ENCODE measurements around the gene CST6. TPM values are rescaled to one million over a fixed set of nuclear protein-coding genes. Genes with fewer than 3 reads are reported as not detected.

Gene CST6
- not detected in 2 replicates for total RNA-seq

GRCh38 chr11:66011785-66012303 lies at the start of gene CST6:
TSS of gene CST6 (plus strand) at chr11:66012008. CDS start at chr11:66012045, 37 bp downstream.

GRCh38 chr11:66001942-66002647 lies 9.7 kb upstream of the CST6 start, which contains the start of the genes BANF1 and EIF1AD:
TSS of gene BANF1 (plus strand) at chr11:66002503. CDS start at chr11:66003251, 748 bp downstream.
TSS of gene EIF1AD (minus strand) at chr11:66002157. CDS start at chr11:66000389, 1,768 bp downstream.

GRCh38 chr11:66026017-66026529 lies 14.3 kb downstream of the CST6 start, which contains the start of gene CATSPER1:
TSS of gene CATSPER1 (minus strand) at chr11:66026479. CDS start at chr11:66026379, 100 bp downstream.

GRCh38 chr11:66048547-66049323 lies 36.9 kb downstream of the CST6 start, which contains the start of gene GAL3ST3:
TSS of gene GAL3ST3 (minus strand) at chr11:66049161. CDS start at chr11:66045415, 3,746 bp downstream.

GRCh38 chr11:66051766-66052663 lies 40.2 kb downstream of the CST6 start, which contains the start of gene SF3B2:
TSS of gene SF3B2 (plus strand) at chr11:66052364. CDS start at chr11:66052385, 21 bp downstream.

Other genes starting within 250 kb of the CST6 start
- 6.5 and 8.0 TPM in 2 replicates for gene AP5B1, start 231.0 kb upstream of the CST6 start, total RNA-seq
- not detected in 2 replicates for gene OVOL1, start 224.9 kb upstream of the CST6 start, total RNA-seq
- gene SNX32, start 178.0 kb upstream of the CST6 start, total RNA-seq = 0.44 and 0.75 TPM in 2 replicates
- gene CFL1, start 153.8 kb upstream of the CST6 start, total RNA-seq = 904 and 1,254 TPM in 2 replicates
- gene MUS81, start 151.6 kb upstream of the CST6 start, total RNA-seq = 61.0 and 61.1 TPM in 2 replicates
- 37.7 and 62.2 TPM in 2 replicates for gene EFEMP2, start 139.2 kb upstream of the CST6 start, total RNA-seq
- gene CTSW, start 132.2 kb upstream of the CST6 start, total RNA-seq = 0.12 TPM in 1 of 2 replicates, not detected in the other
- 185 and 189 TPM in 2 replicates for gene FIBP, start 123.5 kb upstream of the CST6 start, total RNA-seq
- gene CCDC85B, start 121.3 kb upstream of the CST6 start, total RNA-seq = 93.9 and 99.7 TPM in 2 replicates
- 21.4 and 63.9 TPM in 2 replicates for gene FOSL1, start 111.6 kb upstream of the CST6 start, total RNA-seq
- 28.2 and 37.5 TPM in 2 replicates for gene C11orf68, start 92.9 kb upstream of the CST6 start, total RNA-seq
- 313 and 580 TPM in 2 replicates for gene DRAP1, start 92.6 kb upstream of the CST6 start, total RNA-seq
- 0.11 and 0.37 TPM in 2 replicates for gene TSGA10IP, start 66.5 kb upstream of the CST6 start, total RNA-seq
- 66.6 and 68.2 TPM in 2 replicates for gene SART1, start 50.3 kb upstream of the CST6 start, total RNA-seq
- gene EIF1AD, start 9.9 kb upstream of the CST6 start, total RNA-seq = 31.2 and 42.6 TPM in 2 replicates
- gene BANF1, start 9.5 kb upstream of the CST6 start, total RNA-seq = 19.3 and 20.2 TPM in 2 replicates
- under 0.01 TPM in 1 of 2 replicates, not detected in the other for gene CATSPER1, start 14.5 kb downstream of the CST6 start, total RNA-seq
- 0.12 TPM in 1 of 2 replicates, not detected in the other for gene GAL3ST3, start 37.2 kb downstream of the CST6 start, total RNA-seq
- gene SF3B2, start 40.4 kb downstream of the CST6 start, total RNA-seq = 157 and 183 TPM in 2 replicates
- 25.8 and 34.7 TPM in 2 replicates for gene PACS1, start 58.3 kb downstream of the CST6 start, total RNA-seq
- 27.3 and 28.5 TPM in 2 replicates for gene KLC2, start 245.7 kb downstream of the CST6 start, total RNA-seq

Measured in uterine smooth muscle cell (primary cell).